HFF-Myc (cell line): ENCODE results near the gene OGT.
"Not testable (repeated sequence)": the region's sequence is repeated elsewhere in the genome, so short reads cannot be mapped to it uniquely, and the experiment has no call there.

Experiments
- DNase-seq: peaks from one replicate; pipeline ENCODE4 v3.0.0-alpha.2; 2011; ENCODE audit warnings: low read depth; ENCODE audit errors: extremely low read depth
- H3K4me3 ChIP-seq: replicated peaks from 2 replicates; pipeline ENCODE4 v1.5.1; 2011; ENCODE audit warnings: low read depth, mild to moderate bottlenecking, control low read depth, low read length
- TF ChIP-seq, protein P1 (sequence below): IDR thresholded peaks from 2 replicates; pipeline ENCODE4 v1.5.1; 2012; ENCODE audit warnings: mild to moderate bottlenecking, low read depth, low read length, control low read depth; ENCODE audit errors: missing control alignments

Gene OGT

GRCh38 chrX:71547339-71547738 lies 14.4 kb downstream of the OGT start:
- H3K4me3 ChIP-seq, result no peak overlapping the region
- DNase-seq, result no peak
- TF ChIP-seq, protein P1, sequence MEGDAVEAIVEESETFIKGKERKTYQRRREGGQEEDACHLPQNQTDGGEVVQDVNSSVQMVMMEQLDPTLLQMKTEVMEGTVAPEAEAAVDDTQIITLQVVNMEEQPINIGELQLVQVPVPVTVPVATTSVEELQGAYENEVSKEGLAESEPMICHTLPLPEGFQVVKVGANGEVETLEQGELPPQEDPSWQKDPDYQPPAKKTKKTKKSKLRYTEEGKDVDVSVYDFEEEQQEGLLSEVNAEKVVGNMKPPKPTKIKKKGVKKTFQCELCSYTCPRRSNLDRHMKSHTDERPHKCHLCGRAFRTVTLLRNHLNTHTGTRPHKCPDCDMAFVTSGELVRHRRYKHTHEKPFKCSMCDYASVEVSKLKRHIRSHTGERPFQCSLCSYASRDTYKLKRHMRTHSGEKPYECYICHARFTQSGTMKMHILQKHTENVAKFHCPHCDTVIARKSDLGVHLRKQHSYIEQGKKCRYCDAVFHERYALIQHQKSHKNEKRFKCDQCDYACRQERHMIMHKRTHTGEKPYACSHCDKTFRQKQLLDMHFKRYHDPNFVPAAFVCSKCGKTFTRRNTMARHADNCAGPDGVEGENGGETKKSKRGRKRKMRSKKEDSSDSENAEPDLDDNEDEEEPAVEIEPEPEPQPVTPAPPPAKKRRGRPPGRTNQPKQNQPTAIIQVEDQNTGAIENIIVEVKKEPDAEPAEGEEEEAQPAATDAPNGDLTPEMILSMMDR, result no peak

DNA sequence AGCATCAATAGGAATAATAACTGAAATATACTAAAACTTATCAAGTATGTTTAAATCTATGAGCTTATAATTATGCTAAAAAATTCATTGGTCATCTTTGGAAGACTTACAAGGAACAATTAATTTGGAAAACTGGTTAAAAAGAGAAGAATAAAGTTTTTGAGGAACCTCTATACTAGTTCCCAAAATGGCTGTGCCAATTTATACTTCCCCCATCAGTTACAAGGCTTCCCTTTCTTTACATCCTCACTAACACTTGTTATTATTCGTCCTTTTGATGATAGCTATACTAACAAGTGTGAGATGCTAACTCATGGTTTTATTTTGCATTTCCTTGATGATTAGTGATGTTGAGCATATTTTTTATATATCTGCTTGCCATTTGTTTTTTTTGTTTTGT lies 17.1 kb downstream of the OGT start:
- H3K4me3 ChIP-seq, result no peak overlapping the region
- no peak for DNase-seq
- TF ChIP-seq, protein P1, result no peak

DNA sequence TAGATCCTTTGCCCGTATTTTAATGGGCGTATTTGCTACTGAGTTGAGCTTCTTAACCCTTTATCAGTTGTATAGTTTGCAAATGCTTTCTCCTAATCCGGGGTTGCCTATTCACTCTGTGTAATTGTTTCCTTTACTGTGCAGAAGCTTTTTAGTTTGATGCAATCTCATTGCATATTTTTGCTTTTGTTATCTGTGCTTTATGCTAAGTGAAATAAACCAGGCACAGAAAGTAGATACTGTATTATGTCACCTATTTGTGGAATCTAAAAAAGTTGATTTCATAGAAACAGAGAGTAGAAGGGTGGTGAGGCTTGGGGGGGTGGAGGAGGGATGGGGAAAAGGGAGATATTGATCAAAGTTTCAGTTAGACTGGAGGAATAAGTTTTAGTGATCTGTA lies 17.7 kb downstream of the OGT start:
- TF ChIP-seq, protein P1, result no peak
- no peak overlapping the region for H3K4me3 ChIP-seq
- no peak for DNase-seq

GRCh38 chrX:71556036-71556435 lies 23.1 kb downstream of the OGT start:
- DNase-seq, result no peak
- TF ChIP-seq, protein P1, result no peak
- H3K4me3 ChIP-seq, result no peak overlapping the region

DNA sequence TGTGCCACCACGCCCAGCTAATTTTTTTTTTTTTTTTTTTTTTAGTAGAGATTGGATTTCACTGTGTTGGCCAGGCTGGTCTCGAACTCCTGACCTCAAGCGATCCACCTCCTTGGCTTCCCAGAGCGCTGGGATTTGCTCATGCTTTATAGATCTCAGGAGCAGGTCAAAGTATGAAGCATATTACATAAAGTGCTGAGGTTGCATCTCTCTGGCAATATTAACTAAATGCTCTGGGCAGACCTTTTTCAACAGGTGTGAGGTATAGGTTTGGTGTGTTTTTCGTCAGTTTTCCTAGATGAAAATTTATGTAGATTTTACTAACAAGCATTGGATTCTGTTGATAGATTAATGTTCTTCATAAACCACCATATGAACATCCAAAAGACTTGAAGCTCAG lies 26.0 kb downstream of the OGT start:
- TF ChIP-seq, protein P1, result no peak
- DNase-seq, result no peak
- no peak overlapping the region for H3K4me3 ChIP-seq

GRCh38 chrX:71559773-71560172 lies 26.9 kb downstream of the OGT start:
- DNase-seq, H3K4me3 ChIP-seq: not testable (repeated sequence)

DNA sequence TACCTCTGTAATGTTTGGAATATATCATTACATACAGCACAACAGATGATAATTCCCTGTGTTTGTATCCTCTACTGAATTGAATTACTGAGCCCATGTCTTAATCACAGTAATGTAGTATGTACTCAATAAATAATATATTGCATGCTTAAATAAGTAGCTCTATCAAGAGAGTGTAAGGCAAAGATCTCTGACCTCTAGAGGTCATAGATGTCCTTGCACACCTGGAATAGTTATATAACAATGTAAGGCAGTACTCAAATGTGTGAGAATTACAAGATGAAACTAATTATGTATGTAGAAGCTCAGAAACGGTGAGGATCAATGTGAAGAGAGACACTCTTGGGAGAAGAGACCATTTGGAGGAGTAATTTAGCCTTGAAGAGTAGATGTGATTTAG lies 31.0 kb downstream of the OGT start:
- no peak overlapping the region for H3K4me3 ChIP-seq
- DNase-seq, result no peak
- TF ChIP-seq, protein P1, result no peak
